ENCODE measurements around the gene KCNIP4.
A peak's percentile ranks its signal among the peaks of the same experiment; 100 is the strongest.

Gene KCNIP4

GRCh38 chr4:21900211-21900610, 48.4 kb downstream of the KCNIP4 start:
- DNase-seq = no peak

GRCh38 chr4:21898101-21898500, 50.5 kb downstream of the KCNIP4 start:
- no peak for DNase-seq

DNA sequence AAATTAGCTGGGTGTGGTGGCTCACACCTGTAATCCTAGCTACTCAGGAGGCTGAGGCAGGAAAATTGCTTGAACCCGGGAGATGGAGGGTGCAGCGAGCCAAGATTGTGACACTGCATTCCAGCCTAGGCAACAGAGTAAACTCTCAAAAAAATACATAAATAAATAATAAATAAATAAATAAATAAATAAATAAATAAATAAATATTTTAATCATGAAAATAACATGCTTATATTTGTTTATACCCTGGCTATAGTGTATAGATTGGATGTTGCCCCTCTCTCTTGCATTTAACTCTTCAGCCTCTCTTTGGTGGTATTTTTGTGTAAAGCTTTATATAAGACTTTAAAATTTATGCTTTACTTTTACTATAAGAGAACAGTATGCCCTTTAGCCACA, 51.8 kb downstream of the KCNIP4 start:
- DNase-seq = no peak

- DNase-seq = no peak
Observed at GRCh38 chr4:21893136-21893535, 55.4 kb downstream of the KCNIP4 start.

GRCh38 chr4:21890231-21890630, 58.3 kb downstream of the KCNIP4 start:
- no peak for DNase-seq

DNA sequence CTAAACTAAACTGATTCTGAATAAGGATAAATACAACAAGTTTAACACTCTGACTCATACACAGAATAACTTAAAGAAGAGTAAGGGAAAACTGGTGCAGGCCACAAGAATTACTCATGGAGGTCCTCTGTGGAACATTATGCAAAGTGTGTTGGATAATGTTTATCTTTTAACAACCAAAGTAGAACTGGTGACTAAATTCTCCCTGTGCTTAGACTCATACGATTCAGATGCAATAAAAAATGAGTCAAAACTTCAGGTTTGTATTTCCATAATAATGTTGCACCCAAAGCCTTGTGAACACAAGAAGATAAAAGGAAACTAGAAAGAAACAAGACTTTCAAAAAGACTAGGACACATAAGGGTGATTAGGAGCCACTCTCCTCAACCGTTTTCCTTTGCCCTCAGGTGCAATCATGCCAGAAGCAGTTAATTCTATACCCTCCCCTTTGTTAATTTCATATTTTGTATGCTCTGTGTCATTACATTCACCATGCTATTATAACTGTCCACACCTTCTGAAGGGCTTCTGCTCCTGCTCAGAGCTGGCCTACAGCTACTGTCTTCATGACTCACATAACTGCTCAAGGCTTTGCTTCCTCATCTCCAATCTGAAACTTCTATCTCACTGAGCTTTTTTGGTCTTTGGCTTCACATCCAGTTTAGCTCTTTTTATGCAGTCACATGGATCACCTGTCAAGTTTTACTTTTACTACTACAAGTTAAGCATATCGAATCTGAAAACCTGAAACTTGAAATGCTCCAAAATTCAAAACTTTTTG, 60.2 kb downstream of the KCNIP4 start:
- peak; percentile 3 for DNase-seq

DNA sequence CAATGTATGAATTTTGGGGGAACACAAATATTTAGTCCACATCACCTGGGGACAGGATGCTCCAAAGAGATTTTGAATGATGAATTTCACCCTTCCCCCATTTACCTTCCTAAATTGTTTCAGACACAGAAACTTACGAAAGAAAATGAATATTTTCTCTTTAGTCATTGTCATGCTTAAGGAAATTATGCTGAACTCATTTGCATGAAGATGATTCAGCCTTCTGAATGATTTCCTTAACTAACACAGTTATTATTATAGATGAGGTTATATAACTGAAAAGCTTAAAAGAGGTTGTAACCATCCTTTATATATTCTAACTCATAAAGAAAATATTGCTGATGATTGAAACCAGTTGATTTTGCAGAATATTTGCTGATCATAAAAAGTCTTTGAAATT, 61.1 kb downstream of the KCNIP4 start:
- DNase-seq = no peak

GRCh38 chr4:21885770-21886169, 62.8 kb downstream of the KCNIP4 start:
- no peak for DNase-seq

GRCh38 chr4:21885241-21885640, 63.3 kb downstream of the KCNIP4 start:
- DNase-seq = no peak

GRCh38 chr4:21884615-21885014, 64.0 kb downstream of the KCNIP4 start:
- peak; percentile 16 for DNase-seq

- no peak for DNase-seq
Observed at GRCh38 chr4:21882051-21882839, 66.3 kb downstream of the KCNIP4 start.

DNA sequence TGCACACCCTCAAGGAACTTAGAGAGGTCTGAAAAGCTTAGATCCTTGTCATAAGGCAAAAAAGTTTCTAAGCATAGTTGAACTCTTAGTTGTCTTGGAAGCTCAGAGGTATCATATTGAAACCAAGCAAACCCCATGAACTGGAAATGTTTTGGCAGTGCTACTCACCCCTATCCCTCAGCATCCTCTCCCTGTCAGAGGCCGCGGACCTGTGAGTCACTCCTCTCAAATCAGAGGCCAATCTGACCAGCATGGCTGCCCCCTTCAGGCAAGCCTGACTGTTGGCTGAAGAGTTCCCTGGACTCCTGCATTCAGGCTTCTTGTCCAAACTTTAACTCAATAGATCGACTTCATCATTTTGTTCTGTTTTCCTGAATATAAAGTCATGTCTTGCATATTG, 69.4 kb downstream of the KCNIP4 start:
- peak; percentile 2 for DNase-seq

DNA sequence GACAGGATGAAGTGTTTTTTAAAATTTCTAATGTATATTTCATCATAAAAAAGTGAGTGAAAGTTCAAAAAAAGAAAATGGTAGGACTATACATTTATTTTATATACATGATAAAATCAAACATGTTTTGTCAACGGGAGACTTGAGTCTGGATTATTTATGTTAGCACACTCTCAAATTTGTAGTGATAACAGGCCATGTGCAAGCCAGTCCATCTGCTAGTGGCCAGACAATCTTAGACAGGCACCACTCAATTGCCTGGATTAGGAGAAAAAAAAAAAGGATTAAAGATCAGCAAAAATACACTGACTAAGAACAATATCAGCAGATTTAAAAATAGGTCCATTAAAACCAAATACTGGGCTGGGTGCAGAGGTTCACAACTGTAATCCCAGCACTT, 71.9 kb downstream of the KCNIP4 start:
- DNase-seq = no peak

- DNase-seq = no peak
Observed at GRCh38 chr4:21873145-21873544, 75.4 kb downstream of the KCNIP4 start.

DNA sequence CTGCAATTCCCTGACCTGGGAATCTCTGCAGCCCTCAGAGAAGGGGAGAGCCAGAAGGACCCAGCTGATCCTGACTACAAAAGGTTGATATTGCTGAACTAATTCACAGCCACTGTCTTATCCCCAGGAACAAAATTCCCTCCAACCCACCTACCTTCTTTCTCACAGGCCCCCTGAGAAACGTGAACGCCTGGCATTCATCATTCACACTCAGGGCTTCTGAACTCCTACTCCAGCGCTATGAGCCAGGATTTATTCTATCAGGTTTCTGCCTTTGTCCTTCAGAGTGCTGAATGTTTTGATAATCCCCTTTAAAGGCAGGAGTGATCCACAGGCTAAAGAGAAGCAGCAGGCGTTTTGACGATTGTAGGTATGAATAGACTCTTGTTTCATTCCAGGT, 76.5 kb downstream of the KCNIP4 start:
- DNase-seq = no peak

DNA sequence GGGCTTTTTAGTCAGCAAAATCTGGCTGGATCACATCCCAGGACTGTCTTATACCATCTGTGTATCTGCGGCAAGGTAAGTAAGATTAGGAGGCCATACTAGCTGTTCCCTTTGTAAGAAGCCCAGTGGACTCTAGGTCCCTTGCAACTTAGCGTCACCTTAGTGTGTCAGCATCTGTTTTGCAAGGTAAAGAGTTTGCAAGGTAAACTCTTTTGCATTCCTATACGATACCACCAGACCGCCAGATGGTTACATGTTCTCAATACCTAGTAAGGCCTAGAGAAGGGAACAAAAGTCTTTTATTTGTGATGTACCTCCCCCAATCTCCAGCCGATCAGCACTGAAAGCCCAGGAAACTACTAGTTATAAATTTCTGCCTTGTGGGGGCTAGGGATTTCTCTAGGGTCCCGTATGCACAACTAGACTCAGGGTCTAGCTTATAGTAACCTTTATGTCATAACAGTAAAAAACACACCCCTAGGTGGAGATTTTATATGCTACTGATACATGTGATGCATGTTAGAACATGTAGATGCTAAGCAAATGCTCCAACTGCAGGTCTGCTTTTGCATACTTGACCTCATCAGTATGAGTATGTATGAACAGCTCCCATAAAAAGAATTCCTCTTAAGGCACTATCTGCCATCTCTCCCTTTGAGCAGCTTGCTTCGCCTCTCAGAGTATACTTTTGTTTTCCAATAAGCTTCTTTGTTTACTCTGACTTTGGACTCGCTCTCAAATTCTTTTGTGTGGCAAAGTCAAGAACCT, 78.4 kb downstream of the KCNIP4 start:
- no peak for DNase-seq

- no peak for DNase-seq
Observed at GRCh38 chr4:21864686-21865085, 83.9 kb downstream of the KCNIP4 start.

DNA sequence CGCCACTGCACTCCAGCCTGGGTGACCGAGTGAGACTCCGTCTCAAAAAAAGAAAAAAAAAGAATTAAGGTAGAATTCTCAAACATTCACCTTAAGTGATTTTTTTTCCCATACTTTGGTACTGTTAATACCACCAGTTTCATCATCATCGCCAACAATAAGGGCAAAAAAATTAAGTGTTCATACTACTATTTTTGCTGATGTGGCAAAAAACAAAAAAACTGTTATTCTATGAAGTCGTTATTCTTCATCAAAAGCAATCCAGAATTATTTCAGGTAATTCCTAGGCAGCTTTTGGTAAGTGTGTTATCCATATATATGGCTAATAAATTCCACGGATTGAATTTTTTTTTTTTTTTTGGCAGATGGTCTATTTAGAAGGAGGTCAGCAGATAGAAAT, 85.7 kb downstream of the KCNIP4 start:
- DNase-seq = no peak

DNA sequence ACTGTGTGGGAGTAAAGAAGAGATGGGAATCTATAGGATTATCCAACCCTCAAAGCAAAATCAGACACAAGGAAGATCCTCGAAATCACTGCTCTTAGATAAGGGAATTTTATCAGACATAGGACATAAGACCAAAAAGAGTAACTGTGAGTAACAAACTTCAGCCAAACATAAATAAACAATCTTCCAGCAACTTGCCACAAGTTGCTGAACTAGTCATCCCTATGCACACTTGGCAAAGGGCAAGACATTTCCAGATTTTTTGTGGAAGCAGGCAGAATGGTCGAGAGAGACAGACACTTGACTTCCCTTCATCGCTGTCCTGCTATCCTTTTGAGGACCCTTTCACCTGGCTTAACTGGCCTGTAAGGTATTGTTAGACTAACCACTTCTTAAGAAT, 89.6 kb downstream of the KCNIP4 start:
- DNase-seq = no peak

GRCh38 chr4:21856754-21857153, 91.8 kb downstream of the KCNIP4 start:
- DNase-seq = no peak

GRCh38 chr4:21856301-21856700, 92.3 kb downstream of the KCNIP4 start:
- no peak for DNase-seq

DNA sequence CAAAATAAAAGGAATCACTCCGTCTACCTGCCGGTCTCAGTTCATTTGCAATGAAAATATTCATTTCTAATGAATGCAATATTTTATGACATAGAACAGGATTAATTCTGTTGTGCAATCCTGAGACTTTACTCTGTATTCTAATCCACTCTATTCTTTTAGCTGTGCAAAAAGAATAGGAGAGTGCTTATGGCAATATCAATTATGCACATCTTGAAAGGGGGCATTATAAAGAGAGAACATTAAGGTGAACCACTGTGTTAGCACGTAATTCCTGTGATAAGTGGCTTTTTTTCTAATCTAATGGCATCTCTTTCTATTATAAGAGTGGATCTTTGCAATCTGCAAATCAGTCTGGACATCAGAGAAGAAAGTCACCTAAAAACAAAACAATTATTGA, 99.5 kb downstream of the KCNIP4 start:
- no peak for DNase-seq

DNA sequence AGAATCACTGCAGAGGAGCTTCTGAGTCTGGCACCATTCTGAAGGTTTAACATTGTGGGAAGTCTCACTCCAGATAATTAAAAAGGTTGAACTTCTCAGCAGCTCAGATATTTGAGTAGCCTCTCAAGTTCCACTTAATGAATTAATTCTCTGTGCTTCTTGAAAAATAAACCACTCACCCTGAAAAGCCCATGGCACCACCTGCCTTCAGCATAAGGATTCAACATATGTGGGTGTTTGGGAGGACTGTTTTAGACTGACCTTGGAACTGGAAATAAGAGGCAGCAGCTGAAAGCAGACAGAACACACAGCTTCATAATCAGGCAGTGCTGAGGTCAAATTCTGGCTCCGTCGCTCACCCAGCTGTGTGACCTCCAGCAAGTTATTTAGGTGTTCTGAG, 100.6 kb downstream of the KCNIP4 start:
- no peak for DNase-seq

DNA sequence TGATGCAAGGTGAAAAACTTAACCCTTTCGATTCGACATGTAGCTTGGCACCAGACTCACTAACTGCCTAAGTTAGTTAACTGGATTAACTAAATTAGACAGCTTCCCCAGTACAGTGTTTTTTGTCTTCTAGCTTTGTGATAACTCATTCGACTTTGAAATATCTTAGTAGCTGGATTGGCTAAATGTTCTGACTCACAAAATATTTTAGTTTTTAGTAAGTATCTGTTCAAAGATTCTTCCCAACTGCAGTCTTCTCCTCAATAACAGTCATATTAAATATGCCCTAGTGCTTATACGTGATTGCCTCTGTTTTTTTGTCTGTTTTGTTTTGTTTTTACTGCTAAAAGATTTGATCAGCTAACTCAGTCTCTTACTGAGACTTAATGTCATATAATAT, 102.9 kb downstream of the KCNIP4 start:
- no peak for DNase-seq
